IPS-15b (cell line): ENCODE measurements around the gene A3GALT2.

Experiments
- H3K27me3 ChIP-seq: one replicate; pipeline ENCODE4 v1.6.1; 2013; ENCODE audit warnings: low read length; ENCODE audit not compliant: control insufficient read depth, insufficient read depth
- H3K36me3 ChIP-seq: one replicate; pipeline ENCODE4 v1.6.1; 2013; ENCODE audit warnings: low read length; ENCODE audit not compliant: control insufficient read depth, insufficient read depth
- H3K4me1 ChIP-seq: one replicate; pipeline ENCODE4 v1.6.1; 2013; ENCODE audit warnings: mild to moderate bottlenecking, low read length; ENCODE audit not compliant: control insufficient read depth, insufficient read depth
- H3K4me3 ChIP-seq: one replicate; pipeline ENCODE4 v1.5.1; 2013; ENCODE audit warnings: low read depth, low read length
- H3K9ac ChIP-seq: one replicate; pipeline ENCODE4 v1.6.1; 2013; ENCODE audit warnings: low read depth, mild to moderate bottlenecking, low read length
- H3K9me3 ChIP-seq: one replicate; pipeline ENCODE4 v1.6.1; 2013; ENCODE audit warnings: mild to moderate bottlenecking, low read length; ENCODE audit not compliant: control insufficient read depth, insufficient read depth

The A3GALT2 gene

GRCh38 chr1:33272509-33272908 is 48.4 kb downstream of the A3GALT2 start:
- no peaks in the 10 kb centered on the region for H3K27me3 ChIP-seq
- H3K9me3 ChIP-seq = no peaks in the 10 kb centered on the region
- peaks cover 5% of the 10 kb centered on the region for H3K4me1 ChIP-seq
- no peak overlapping the region for H3K9ac ChIP-seq
- no peaks in the 10 kb centered on the region for H3K36me3 ChIP-seq
- H3K4me3 ChIP-seq = no peak overlapping the region

DNA sequence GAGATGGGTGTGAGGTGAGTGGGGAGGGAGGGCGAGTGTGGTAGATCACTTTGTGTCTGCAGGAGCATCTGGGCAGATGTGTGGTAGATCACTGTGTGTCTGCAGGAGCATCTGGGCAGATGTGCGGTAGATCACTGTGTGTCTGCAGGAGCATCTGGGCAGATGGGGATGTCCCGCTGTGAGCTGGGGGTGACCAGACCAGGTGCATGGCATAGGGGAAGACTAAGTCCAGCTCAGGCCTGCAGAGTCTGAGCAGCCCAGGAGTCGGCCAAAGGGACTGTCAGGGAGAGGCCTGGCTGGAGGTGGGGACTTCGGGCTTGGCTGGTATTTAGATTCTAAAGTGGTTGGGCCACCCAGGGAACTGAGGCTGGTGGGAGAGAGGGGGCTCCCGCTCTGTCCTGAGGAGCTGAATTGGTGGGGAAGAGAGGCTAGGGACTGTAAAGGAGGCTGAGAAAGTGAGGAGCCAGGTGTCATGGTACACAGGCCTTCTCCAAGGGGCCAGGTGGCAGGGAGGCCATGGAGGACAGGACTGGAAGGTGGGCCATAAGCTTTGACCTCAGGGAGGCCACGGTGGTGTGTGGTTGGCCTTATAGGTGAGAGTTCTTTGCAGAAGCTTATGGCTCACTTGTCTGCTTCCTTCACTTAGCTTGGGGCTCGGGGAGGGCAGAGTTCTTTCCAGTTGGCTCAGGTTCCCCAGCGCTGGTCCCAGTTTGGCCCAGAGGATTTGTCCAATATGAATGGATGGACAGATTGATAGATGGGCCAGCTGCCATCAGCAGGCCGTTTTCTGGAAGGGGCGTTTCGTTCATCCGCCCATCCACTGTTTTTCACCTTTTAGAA is 49.0 kb downstream of the A3GALT2 start:
- H3K4me1 ChIP-seq = peaks cover 5% of the 10 kb centered on the region
- H3K27me3 ChIP-seq = no peaks in the 10 kb centered on the region
- H3K4me3 ChIP-seq = no peak overlapping the region
- no peak overlapping the region for H3K9ac ChIP-seq
- no peaks in the 10 kb centered on the region for H3K9me3 ChIP-seq
- H3K36me3 ChIP-seq = no peaks in the 10 kb centered on the region

- Histone ChIP-seq H3K9ac (no peak overlapping the region), H3K36me3 (no peaks in the 10 kb centered on the region), H3K4me1 (peaks cover 5% of the 10 kb centered on the region), H3K27me3 (no peaks in the 10 kb centered on the region), H3K9me3 (no peaks in the 10 kb centered on the region), H3K4me3 (no peak overlapping the region)
These were observed 50.0 kb downstream of the A3GALT2 start for GRCh38 chr1:33270808-33271465.

DNA sequence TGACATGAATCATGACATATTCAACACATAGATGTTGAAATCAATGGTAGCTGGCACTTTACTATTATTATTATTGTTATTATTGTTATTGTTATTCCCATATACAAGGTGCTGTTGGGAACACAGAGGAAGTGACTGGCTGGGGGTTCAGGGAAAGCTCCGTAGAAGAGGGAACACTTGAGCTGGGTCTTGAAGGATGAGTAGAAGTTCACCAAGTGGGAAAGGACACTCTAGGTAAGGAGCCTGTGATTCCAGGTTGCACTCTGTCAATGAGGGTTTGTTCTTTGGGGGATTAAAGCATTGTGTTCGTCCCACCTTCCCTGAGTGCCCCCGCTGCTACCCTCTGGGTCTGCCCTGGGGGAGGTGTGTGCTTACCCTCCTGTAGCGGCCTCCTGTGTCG is 50.5 kb downstream of the A3GALT2 start:
- peaks cover 5% of the 10 kb centered on the region for H3K4me1 ChIP-seq
- no peak overlapping the region for H3K4me3 ChIP-seq
- no peaks in the 10 kb centered on the region for H3K9me3 ChIP-seq
- no peaks in the 10 kb centered on the region for H3K27me3 ChIP-seq
- H3K9ac ChIP-seq = no peak overlapping the region
- no peaks in the 10 kb centered on the region for H3K36me3 ChIP-seq

- peaks cover 5% of the 10 kb centered on the region for H3K4me1 ChIP-seq
- H3K9me3 ChIP-seq = no peaks in the 10 kb centered on the region
- H3K4me3 ChIP-seq = no peak overlapping the region
- no peaks in the 10 kb centered on the region for H3K27me3 ChIP-seq
- H3K9ac ChIP-seq = no peak overlapping the region
- H3K36me3 ChIP-seq = no peaks in the 10 kb centered on the region
These were observed 51.3 kb downstream of the A3GALT2 start for GRCh38 chr1:33269621-33270020.

- H3K4me3 ChIP-seq = no peak overlapping the region
- H3K4me1 ChIP-seq = peaks cover 2% of the 10 kb centered on the region
- no peaks in the 10 kb centered on the region for H3K9me3 ChIP-seq
- H3K9ac ChIP-seq = no peak overlapping the region
- H3K36me3 ChIP-seq = no peaks in the 10 kb centered on the region
- H3K27me3 ChIP-seq = no peaks in the 10 kb centered on the region
These were observed 51.8 kb downstream of the A3GALT2 start for GRCh38 chr1:33268927-33269610.

GRCh38 chr1:33268457-33268856 is 52.4 kb downstream of the A3GALT2 start:
- peaks cover 2% of the 10 kb centered on the region for H3K4me1 ChIP-seq
- no peak overlapping the region for H3K4me3 ChIP-seq
- no peaks in the 10 kb centered on the region for H3K27me3 ChIP-seq
- no peaks in the 10 kb centered on the region for H3K9me3 ChIP-seq
- no peak overlapping the region for H3K9ac ChIP-seq
- H3K36me3 ChIP-seq = no peaks in the 10 kb centered on the region

DNA sequence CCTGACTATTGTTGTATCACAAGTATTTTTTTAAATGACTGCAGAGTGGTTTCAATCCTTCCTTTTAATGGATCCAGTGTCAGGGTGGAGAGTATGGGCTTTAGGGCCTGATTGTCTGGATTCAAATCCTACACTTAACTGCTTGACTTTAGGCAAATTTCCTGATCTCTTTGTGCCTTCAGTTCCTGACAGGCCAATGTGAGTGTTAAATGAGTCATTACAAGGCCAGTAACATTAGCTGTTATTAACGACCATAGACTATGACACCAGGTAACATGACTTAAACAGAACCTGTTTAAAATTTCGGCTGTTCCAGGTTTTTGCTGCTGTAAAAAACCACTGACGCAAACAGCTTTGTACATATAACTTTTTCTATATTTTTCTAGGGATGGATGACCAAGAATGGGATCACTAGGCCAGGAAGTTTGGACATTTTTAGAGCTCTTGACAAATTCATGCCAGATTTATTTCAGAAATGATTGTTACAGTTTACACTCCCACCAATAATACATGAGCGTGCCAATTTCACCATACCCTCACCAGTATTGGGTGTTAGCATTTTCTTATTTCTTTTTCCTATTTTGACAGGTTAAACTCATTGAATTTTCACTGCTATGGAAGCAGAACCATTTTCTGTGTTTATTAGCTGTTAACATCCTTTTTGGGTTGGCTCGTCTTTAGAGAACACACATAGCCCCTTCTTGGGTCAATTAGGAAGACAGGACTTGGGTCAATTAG is 53.3 kb downstream of the A3GALT2 start:
- H3K9ac ChIP-seq = no peak overlapping the region
- H3K9me3 ChIP-seq = no peaks in the 10 kb centered on the region
- peaks cover 3% of the 10 kb centered on the region for H3K36me3 ChIP-seq
- peaks cover 2% of the 10 kb centered on the region for H3K4me1 ChIP-seq
- no peak overlapping the region for H3K4me3 ChIP-seq
- no peaks in the 10 kb centered on the region for H3K27me3 ChIP-seq

GRCh38 chr1:33266766-33267165 is 54.1 kb downstream of the A3GALT2 start:
- no peaks in the 10 kb centered on the region for H3K9me3 ChIP-seq

GRCh38 chr1:33265780-33266605 is 54.9 kb downstream of the A3GALT2 start:
- Histone ChIP-seq H3K9me3 (no peaks in the 10 kb centered on the region), H3K27me3 (no peaks in the 10 kb centered on the region), H3K36me3 (peaks cover 5% of the 10 kb centered on the region), H3K4me3 (no peak overlapping the region), H3K4me1 (peaks cover 2% of the 10 kb centered on the region), H3K9ac (no peak overlapping the region)

More at GRCh38 chr1:33266766-33267165, 54.1 kb downstream of the A3GALT2 start:
- no peak overlapping the region for H3K9ac ChIP-seq
- no peaks in the 10 kb centered on the region for H3K27me3 ChIP-seq
- no peak overlapping the region for H3K4me3 ChIP-seq
- H3K4me1 ChIP-seq = peaks cover 2% of the 10 kb centered on the region
- H3K36me3 ChIP-seq = peaks cover 5% of the 10 kb centered on the region
